Esophagus muscularis mucosa (tissue), 4 donors: Measurements from ENCODE around the gene CORO7. TPM values are rescaled to one million over a fixed set of nuclear protein-coding genes. Genes with fewer than 3 reads are reported as not detected.
A peak's percentile ranks its signal among the peaks of the same experiment; 100 is the strongest.

Source experiments
- DNase-seq: peaks from one replicate; pipeline ENCODE4 v3.0.0-alpha.2; 2017; ENCODE audit errors: extremely low spot score
- H3K27ac ChIP-seq, 4 donors: fragments of 200-600 bp; sonication (generic); replicated peaks in 1 of 4; 1 replicate in 3 of 4; 2 replicates in 1 of 4; pipeline ENCODE4 v1.5.1; 2016 to 2019; ENCODE audit warnings: mild to moderate bottlenecking in 1 of 4
- H3K27me3 ChIP-seq, 4 donors: fragments of 200-600 bp; sonication (generic); one replicate each; pipeline versions ENCODE4 v1.5.1 to v1.6.0; 2016 to 2019
- H3K36me3 ChIP-seq, 4 donors: fragments of 200-600 bp; sonication (generic); one replicate each; pipeline ENCODE4 v1.5.1; 2016 to 2019
- H3K4me1 ChIP-seq, 4 donors: fragments of 200-600 bp; sonication (generic); one replicate each; pipeline ENCODE4 v1.5.1; 2016 to 2019
- H3K4me3 ChIP-seq, 4 donors: fragments of 200-600 bp; sonication (generic); 1 replicate in 2 of 4; 2 replicates in 2 of 4; pipeline ENCODE4 v1.5.1; 2016 to 2019; ENCODE audit warnings: mild to moderate bottlenecking in 4 of 4, moderate library complexity in 1 of 4
- H3K9me3 ChIP-seq, 4 donors: fragments of 200-600 bp; sonication (generic); 1 replicate in 3 of 4; 2 replicates in 1 of 4; pipeline ENCODE4 v1.5.1; 2016 to 2019
- EP300 ChIP-seq: sonication (generic); formaldehyde crosslinking; IDR thresholded peaks from one replicate; pipeline ENCODE4 v1.6.1; 2017; ENCODE audit warnings: antibody characterized with exemption
- POLR2A ChIP-seq: fragments of 450-650 bp; IDR thresholded peaks from one replicate; pipeline ENCODE4 v1.6.1; 2017; ENCODE audit warnings: antibody characterized with exemption, moderate library complexity, mild to moderate bottlenecking, low read depth
- POLR2AphosphoS5 ChIP-seq, 2 donors: sonication (generic); formaldehyde crosslinking; IDR thresholded peaks; one replicate each; pipeline ENCODE4 v1.6.1; 2017; ENCODE audit warnings: antibody characterized with exemption in 2 of 2
- WGBS: methylation state at CpG from one replicate; pipeline ENCODE4 v1.1.5; 2018; 5-methylcytosine and 5-hydroxymethylcytosine counted together
- intact Hi-C: fragments of 100-400 bp; cut with DNase I; formaldehyde crosslinking; loops from one replicate; pipeline ENCODE4 v1.15.1; 2023
- total RNA-seq, 4 donors: library from RNA; depleted of rRNA; stranded (reverse); fragments of >200 nt; gene quantifications; one replicate each; pipeline versions ENCODE4 v1.1.0 to v1.2.1, GENCODE V29; 2016
- TF ChIP-seq, protein P1 (sequence below), 3 experiments: fragments of 200-600 bp in 2 of 3; fragments of 450-650 bp in 1 of 3; sonication (generic) in 2 of 3; IDR thresholded peaks; one replicate each; pipeline ENCODE4 v1.5.1; 2017 to 2019; ENCODE audit warnings: antibody characterized with exemption in 3 of 3, mild to moderate bottlenecking in 2 of 3, moderate library complexity in 1 of 3

The CORO7 gene
- total RNA-seq, 4 donors from 2014 or later = 11.6 to 24.6 (median 21.3) TPM

DNA sequence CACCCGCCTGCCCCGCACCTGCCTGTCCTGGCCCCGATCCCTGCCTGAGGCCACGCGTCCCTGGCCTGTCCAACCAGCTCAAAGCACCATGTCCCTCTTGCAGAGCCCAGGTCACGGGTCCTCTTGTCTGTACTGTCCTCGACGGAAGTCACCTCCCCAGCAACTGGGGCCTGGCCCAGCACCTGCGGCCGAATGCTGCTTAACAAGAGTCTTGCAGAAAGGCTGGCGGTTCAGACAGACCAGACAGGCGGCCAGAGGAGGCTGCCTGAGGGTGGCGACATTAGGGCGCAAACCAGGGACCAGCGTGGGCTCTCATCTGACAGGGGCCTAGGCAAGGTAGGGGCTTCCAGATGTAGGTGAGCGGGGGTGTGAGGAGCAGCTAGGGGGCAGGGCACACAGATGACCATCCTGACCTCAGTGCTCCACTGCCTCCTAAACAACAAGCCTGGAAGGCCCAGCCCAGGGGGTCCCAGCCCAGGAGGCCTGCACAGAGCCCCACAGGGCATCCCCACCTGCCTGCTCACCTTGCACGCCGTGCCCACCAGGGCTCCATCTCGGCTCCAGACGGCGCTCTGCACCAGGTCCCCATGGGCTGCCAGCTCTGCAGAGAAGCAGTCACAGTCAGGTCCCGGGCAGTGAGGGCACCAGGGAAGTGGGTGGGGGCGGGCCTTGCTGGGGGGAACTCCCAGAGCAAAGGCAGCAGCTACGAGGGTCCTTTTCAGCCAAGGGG, 11.3 kb downstream of the CORO7 start:
- H3K36me3 ChIP-seq = peaks cover 18 to 90% (median 64%) of the 10 kb centered on the region in 4 donors
- no peaks in the 10 kb centered on the region for H3K27me3 ChIP-seq
- TF ChIP-seq POLR2AphosphoS5 (IDR thresholded peaks at IDR 0.05) (no peak), POLR2A (no peak), EP300 (no peak)
- TF ChIP-seq, protein P1, sequence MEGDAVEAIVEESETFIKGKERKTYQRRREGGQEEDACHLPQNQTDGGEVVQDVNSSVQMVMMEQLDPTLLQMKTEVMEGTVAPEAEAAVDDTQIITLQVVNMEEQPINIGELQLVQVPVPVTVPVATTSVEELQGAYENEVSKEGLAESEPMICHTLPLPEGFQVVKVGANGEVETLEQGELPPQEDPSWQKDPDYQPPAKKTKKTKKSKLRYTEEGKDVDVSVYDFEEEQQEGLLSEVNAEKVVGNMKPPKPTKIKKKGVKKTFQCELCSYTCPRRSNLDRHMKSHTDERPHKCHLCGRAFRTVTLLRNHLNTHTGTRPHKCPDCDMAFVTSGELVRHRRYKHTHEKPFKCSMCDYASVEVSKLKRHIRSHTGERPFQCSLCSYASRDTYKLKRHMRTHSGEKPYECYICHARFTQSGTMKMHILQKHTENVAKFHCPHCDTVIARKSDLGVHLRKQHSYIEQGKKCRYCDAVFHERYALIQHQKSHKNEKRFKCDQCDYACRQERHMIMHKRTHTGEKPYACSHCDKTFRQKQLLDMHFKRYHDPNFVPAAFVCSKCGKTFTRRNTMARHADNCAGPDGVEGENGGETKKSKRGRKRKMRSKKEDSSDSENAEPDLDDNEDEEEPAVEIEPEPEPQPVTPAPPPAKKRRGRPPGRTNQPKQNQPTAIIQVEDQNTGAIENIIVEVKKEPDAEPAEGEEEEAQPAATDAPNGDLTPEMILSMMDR (IDR thresholded peaks at IDR 0.05) = no peak
- intact Hi-C loops = no loop called here
- peaks cover 3 to 33% (median 28%) of the 10 kb centered on the region in 4 donors for H3K4me1 ChIP-seq
- H3K4me3 ChIP-seq = no peak overlapping the region
- DNase-seq = no peak
- WGBS = 91% methylated on average over 18 of the region's 24 CpGs
- H3K9me3 ChIP-seq = no peaks in the 10 kb centered on the region
- no peak overlapping the region for H3K27ac ChIP-seq

DNA sequence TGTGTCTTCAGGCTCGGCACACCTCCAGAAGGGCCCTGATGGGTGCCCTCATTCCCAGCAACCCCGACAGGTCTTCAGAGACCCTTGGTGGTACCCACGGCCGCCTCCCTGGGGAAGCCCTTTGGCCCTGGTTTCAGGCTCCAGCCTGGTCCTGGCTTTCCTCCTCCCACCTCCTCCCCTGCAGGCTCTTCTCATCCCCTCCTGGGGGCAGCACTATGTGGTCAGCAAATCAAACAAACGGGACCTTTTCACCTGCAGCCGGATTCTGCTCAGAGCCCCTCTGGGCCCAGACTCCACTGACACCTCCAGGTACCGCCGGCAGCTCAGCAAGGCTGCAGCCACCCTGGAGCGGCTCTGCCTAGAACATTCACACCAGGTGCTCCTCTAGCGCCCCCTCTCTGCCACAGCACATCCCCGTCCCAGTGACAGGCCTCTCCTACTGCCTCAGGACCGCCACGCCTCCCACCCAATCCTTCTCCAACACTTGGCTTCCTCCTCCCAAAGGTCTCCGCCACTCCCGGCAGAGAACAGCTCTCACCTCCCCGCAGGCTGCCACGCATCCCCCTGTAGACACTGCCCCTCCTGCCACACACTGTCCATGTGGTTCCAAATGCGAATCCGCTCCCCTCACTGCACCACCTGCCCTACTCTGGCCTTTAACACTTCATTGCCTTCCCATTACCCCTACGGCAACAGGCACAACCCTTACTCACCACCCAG, 12.0 kb downstream of the CORO7 start:
- Histone ChIP-seq H3K4me3 (no peak overlapping the region), H3K27ac (no peak overlapping the region), H3K36me3 (peaks cover 18 to 91% (median 58%) of the 10 kb centered on the region in 4 donors), H3K9me3 (no peaks in the 10 kb centered on the region), H3K27me3 (no peaks in the 10 kb centered on the region), H3K4me1 (peaks cover 3 to 26% (median 23%) of the 10 kb centered on the region in 4 donors)
- intact Hi-C loops = no loop called here
- WGBS = 74% methylated on average over 20 of the region's 20 CpGs
- no peak for DNase-seq
- TF ChIP-seq POLR2AphosphoS5 (IDR thresholded peaks at IDR 0.05) = no peak
- TF ChIP-seq, protein P1 (IDR thresholded peaks at IDR 0.05) = peak; percentile 34 to 52 (median 45)

DNA sequence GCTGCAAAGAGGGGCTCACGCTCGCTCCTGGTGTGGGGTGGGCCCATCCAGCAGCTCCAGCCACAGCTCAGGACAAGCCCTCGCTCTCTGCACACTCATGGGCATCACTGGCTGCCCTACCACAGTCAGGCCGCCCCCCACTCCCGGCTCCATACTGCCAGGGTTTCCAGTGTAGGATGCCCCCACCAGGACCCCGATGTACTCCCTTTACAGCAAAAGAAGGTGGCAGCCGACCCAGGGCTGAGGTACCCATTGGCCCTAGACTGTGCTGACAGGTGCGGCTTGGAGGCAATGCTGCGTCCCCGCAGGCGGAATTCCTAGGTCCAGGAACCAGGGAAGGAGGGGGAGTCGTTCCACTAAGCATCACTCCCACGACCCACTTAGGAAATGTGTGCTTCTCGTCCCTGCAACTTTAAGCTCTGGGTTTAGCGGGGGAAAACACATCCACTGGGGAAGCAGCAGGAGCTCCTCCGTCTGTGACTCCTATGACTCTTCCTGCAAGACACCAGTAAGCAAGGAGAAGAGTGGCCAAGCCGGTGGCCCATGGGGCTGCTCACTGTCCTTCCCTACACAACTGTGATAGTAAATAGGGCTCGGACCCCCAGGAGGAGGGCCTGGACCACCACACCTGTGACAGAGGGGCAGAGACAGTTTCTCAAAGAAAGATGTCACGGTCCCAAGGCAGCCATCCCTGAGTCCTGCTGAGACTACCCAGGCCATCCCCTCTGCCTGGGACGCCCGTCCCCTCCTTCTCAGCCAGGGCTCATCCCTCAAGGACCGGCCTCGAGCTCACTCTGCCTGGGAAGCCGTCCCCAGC, 13.1 kb downstream of the CORO7 start:
- intact Hi-C loops = no loop called here
- 82% methylated on average over 15 of the region's 24 CpGs for WGBS
- Histone ChIP-seq H3K9me3 (no peaks in the 10 kb centered on the region), H3K27me3 (no peaks in the 10 kb centered on the region), H3K27ac (no peak overlapping the region), H3K4me3 (no peak overlapping the region), H3K36me3 (peaks cover 18 to 92% (median 52%) of the 10 kb centered on the region in 4 donors), H3K4me1 (peaks cover 3 to 15% (median 14%) of the 10 kb centered on the region in 4 donors)
- no peak for DNase-seq
- no peak for TF ChIP-seq EP300
- no peak for TF ChIP-seq POLR2AphosphoS5 (IDR thresholded peaks at IDR 0.05)
- TF ChIP-seq, protein P1 (IDR thresholded peaks at IDR 0.05) = no peak
- TF ChIP-seq POLR2A = no peak

DNA sequence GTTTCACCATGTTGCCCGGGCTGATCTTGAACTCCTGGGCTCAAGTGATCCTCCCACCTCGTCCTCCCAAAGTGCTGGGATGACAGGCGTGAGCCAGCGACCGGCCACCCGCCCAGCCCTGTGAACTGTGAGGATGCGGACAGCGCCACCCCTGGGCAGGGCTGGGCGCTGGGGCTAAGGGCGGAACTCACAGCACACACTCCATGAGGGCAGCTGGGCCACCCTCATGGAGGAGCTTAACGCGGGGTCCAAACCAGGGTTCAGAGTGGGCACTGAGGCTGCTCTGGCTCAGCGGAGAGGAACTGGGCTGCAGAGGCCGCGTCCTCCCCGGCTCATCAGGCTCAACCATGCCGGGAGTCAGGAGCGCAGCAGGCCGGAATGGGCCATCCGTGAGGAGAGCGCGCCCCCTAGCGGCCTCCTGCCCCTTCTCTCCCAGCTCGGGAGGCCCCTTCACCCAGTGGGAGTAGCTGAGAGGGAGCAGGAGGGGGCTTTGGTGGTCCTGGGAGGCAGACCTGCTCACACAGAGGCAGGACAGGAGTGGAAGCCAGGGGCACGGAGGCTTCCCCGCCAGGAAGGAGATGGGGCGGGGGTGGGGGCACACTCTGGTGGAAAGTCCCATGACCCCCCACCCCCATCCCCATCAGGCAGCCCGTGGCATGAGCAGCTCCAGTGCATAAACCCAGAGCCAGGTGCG, 13.8 kb downstream of the CORO7 start:
- intact Hi-C loops = no loop called here
- Histone ChIP-seq H3K36me3 (peaks cover 18 to 92% (median 45%) of the 10 kb centered on the region in 4 donors), H3K27ac (no peak overlapping the region)

More for the DNA sequence above, 13.8 kb downstream of the CORO7 start:
- Histone ChIP-seq H3K4me1 (peaks cover 3 to 10% (median 7%) of the 10 kb centered on the region in 4 donors), H3K4me3 (peak overlapping the region in 1 of 4 donors; percentile 34), H3K9me3 (no peaks in the 10 kb centered on the region), H3K27me3 (no peaks in the 10 kb centered on the region)
- WGBS = 19% methylated on average over 9 of the region's 29 CpGs
- peak in 1 of 2 donors; percentile 50 for TF ChIP-seq POLR2AphosphoS5 (IDR thresholded peaks at IDR 0.05)
- TF ChIP-seq, protein P1 (IDR thresholded peaks at IDR 0.05) = peak; percentile 92 to 97 (median 95)
- TF ChIP-seq EP300 = no peak
- no peak for DNase-seq
